ENCODE data around the gene TTLL11. TPM values are rescaled to one million over a fixed set of nuclear protein-coding genes. Genes with fewer than 3 reads are reported as not detected.

TTLL11 gene
- total and polyA plus RNA-seq, 3 experiments from 2014 or later, result 4.0 to 6.2 (median 4.5) TPM

DNA sequence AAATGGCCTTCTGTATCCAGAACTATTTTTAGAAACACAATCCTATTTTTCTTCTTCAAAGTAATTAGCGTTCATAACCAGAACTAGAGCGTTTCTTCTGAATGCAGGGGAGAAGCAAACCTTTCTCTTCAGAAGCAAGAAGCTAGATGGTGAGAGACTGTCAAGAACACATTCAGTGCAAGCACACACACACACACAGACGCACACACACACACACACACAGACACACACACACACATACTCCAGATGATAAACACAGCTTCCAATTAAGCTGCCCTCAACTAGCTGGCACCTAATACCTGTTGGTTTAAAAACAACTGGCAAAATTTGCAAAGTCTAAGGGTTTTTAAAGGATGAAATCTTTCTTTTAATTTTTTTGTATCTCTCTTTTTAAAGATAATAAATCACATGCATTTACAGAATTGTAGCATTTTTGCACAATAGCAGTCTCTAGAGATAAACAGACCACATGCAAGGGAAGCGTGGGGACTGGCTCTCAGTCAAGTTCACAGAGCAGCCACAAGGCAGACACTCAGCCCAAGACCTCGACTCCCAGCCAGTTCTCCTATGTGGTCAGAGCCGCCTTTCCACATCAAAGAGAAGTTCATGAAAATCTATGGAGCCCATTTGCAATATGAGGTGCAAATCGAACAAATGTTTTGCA, 138.5 kb downstream of the TTLL11 start:
- Mint-ChIP-seq H3K27ac (no peak overlapping the region), H3K36me3 (peaks cover 0 to 10% (median 0%) of the 10 kb centered on the region in 3 donors), H3K4me3 (no peak overlapping the region), H3K4me1 (no peaks in the 10 kb centered on the region), H3K27me3 (peaks cover 0 to 2% of the 10 kb centered on the region in 2 donors), H3K9me3 (no peaks in the 10 kb centered on the region)
- Histone ChIP-seq H3K36me3 (ENCODE audit: insufficient read depth, low read length) (no peaks in the 10 kb centered on the region), H3K27me3 (ENCODE audit: insufficient read depth, low read length, poor library complexity, severe bottlenecking) (no peaks in the 10 kb centered on the region), H3K9me3 (ENCODE audit: low read length) (no peaks in the 10 kb centered on the region), H3K27ac (ENCODE audit: low read depth, low read length) (no peak overlapping the region), H3K4me3 (ENCODE audit: low read length) (no peak overlapping the region), H3K4me1 (ENCODE audit: insufficient read depth, low read length) (no peaks in the 10 kb centered on the region)
- CTCF ChIA-PET, result no interaction called here
- DNase-seq, result no peak
- POLR2A ChIA-PET, result no interaction called here

- H3K27me3 Mint-ChIP-seq, result peaks cover 0 to 2% of the 10 kb centered on the region in 2 donors
- Histone ChIP-seq H3K36me3 (ENCODE audit: insufficient read depth, low read length) (no peaks in the 10 kb centered on the region), H3K4me1 (ENCODE audit: insufficient read depth, low read length) (no peaks in the 10 kb centered on the region), H3K9me3 (ENCODE audit: low read length) (no peaks in the 10 kb centered on the region), H3K4me3 (ENCODE audit: low read length) (no peak overlapping the region), H3K27me3 (ENCODE audit: insufficient read depth, low read length, poor library complexity, severe bottlenecking) (no peaks in the 10 kb centered on the region), H3K27ac (ENCODE audit: low read depth, low read length) (no peak overlapping the region)
- no peak overlapping the region for H3K27ac Mint-ChIP-seq
- DNase-seq, result no peak
- H3K4me3 Mint-ChIP-seq, result no peak overlapping the region
- no peaks in the 10 kb centered on the region for H3K9me3 Mint-ChIP-seq
- ChIA-PET CTCF (no interaction called here), POLR2A (no interaction called here)
- no peaks in the 10 kb centered on the region for H3K4me1 Mint-ChIP-seq
- peaks cover 0 to 10% (median 0%) of the 10 kb centered on the region in 3 donors for H3K36me3 Mint-ChIP-seq
Observed at GRCh38 chr9:121952611-121953010, 140.5 kb downstream of the TTLL11 start.

DNA sequence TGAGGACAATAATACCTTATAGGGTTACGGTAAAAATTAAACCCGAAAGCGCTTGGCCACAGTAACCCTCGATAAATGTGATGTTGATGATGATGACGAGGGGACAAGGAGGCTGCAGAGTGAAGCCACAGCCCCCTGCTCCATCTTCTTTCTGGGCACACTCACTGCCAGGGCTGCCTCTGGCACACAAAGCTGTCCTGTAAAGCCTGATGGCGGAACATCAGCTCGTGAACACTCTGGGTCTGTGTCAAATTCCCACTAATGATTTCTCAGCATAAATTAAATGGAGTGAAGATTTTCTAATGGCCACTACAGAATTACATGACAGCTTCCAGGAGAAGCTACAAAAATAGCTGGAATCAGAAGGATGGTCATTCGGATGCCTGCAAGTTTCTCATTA, 142.2 kb downstream of the TTLL11 start:
- H3K27ac Mint-ChIP-seq, result no peak overlapping the region
- Histone ChIP-seq H3K36me3 (ENCODE audit: insufficient read depth, low read length) (no peaks in the 10 kb centered on the region), H3K9me3 (ENCODE audit: low read length) (no peaks in the 10 kb centered on the region), H3K27me3 (ENCODE audit: insufficient read depth, low read length, poor library complexity, severe bottlenecking) (no peaks in the 10 kb centered on the region), H3K4me1 (ENCODE audit: insufficient read depth, low read length) (no peaks in the 10 kb centered on the region), H3K27ac (ENCODE audit: low read depth, low read length) (no peak overlapping the region), H3K4me3 (ENCODE audit: low read length) (no peak overlapping the region)
- H3K4me3 Mint-ChIP-seq, result no peak overlapping the region
- POLR2A ChIA-PET, result no interaction called here
- H3K4me1 Mint-ChIP-seq, result no peaks in the 10 kb centered on the region
- peaks cover 0 to 10% (median 0%) of the 10 kb centered on the region in 3 donors for H3K36me3 Mint-ChIP-seq
- peaks cover 0 to 2% of the 10 kb centered on the region in 2 donors for H3K27me3 Mint-ChIP-seq
- no peak for DNase-seq
- CTCF ChIA-PET, result no interaction called here
- no peaks in the 10 kb centered on the region for H3K9me3 Mint-ChIP-seq

- H3K27ac Mint-ChIP-seq, result no peak overlapping the region
- no peaks in the 10 kb centered on the region for H3K4me1 Mint-ChIP-seq
- Histone ChIP-seq H3K4me1 (ENCODE audit: insufficient read depth, low read length) (no peaks in the 10 kb centered on the region), H3K27ac (ENCODE audit: low read depth, low read length) (no peak overlapping the region), H3K4me3 (ENCODE audit: low read length) (no peak overlapping the region), H3K9me3 (ENCODE audit: low read length) (no peaks in the 10 kb centered on the region), H3K36me3 (ENCODE audit: insufficient read depth, low read length) (no peaks in the 10 kb centered on the region), H3K27me3 (ENCODE audit: insufficient read depth, low read length, poor library complexity, severe bottlenecking) (no peaks in the 10 kb centered on the region)
- DNase-seq, result no peak
- ChIA-PET POLR2A (no interaction called here), CTCF (no interaction called here)
- no peak overlapping the region for H3K4me3 Mint-ChIP-seq
- H3K9me3 Mint-ChIP-seq, result no peaks in the 10 kb centered on the region
- H3K27me3 Mint-ChIP-seq, result peaks cover 0 to 2% of the 10 kb centered on the region in 2 donors
- H3K36me3 Mint-ChIP-seq, result peaks cover 0 to 10% (median 0%) of the 10 kb centered on the region in 3 donors
Observed at GRCh38 chr9:121950441-121950840, 142.7 kb downstream of the TTLL11 start.

DNA sequence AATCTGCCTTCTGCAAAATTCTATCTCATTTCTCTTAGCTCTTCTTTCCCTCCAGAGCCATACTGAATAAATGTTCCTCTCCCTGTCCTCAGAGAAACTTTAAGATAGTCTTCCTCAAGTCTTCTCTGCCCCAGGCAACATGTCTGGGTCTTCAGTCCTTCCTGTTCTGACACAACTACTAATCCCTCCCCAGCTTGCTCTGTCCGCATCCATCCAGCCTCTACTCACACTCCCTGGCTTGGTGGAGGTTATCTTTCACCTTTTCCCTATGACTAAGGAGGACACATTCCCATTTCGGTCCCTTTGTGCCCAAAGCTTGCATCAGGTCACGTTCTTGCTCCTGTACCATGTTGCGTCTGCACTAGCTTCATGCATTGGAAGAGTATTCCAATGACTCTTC, 143.3 kb downstream of the TTLL11 start:
- ChIA-PET CTCF (no interaction called here), POLR2A (no interaction called here)
- H3K36me3 ChIP-seq (ENCODE audit: insufficient read depth, low read length), result no peaks in the 10 kb centered on the region
- H3K27ac ChIP-seq (ENCODE audit: low read depth, low read length), result no peak overlapping the region
- no peak overlapping the region for H3K27ac Mint-ChIP-seq
- no peaks in the 10 kb centered on the region for H3K4me1 Mint-ChIP-seq
- H3K9me3 ChIP-seq (ENCODE audit: low read length), result no peaks in the 10 kb centered on the region
- H3K36me3 Mint-ChIP-seq, result peaks cover 0 to 10% (median 0%) of the 10 kb centered on the region in 3 donors
- peaks cover 0 to 2% of the 10 kb centered on the region in 2 donors for H3K27me3 Mint-ChIP-seq
- DNase-seq, result no peak
- H3K4me3 ChIP-seq (ENCODE audit: low read length), result no peak overlapping the region
- H3K9me3 Mint-ChIP-seq, result no peaks in the 10 kb centered on the region
- H3K4me1 ChIP-seq (ENCODE audit: insufficient read depth, low read length), result no peaks in the 10 kb centered on the region
- no peaks in the 10 kb centered on the region for H3K27me3 ChIP-seq (ENCODE audit: insufficient read depth, low read length, poor library complexity, severe bottlenecking)
- peak overlapping the region in 1 of 7 donors; percentile 13 for H3K4me3 Mint-ChIP-seq

DNA sequence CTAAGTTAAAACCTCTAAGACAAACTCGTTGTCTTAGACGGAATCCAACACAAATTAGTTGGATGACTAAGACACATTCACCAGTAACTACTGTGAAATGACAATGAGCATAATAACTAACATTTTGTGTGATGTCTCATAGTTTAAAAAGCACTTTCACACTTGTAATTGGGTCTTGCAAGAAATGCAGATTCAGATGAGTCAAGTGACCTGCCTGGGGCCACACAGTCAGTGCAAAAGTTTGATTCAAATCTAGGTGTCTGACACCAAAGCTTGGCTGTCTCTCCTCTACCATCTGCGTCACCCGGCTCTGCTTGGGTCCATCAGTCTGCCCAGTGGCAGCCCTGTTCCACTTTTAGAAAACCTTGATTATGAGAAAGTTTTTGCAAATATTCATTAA, 143.7 kb downstream of the TTLL11 start:
- Histone ChIP-seq H3K27ac (ENCODE audit: low read depth, low read length) (no peak overlapping the region), H3K9me3 (ENCODE audit: low read length) (no peaks in the 10 kb centered on the region), H3K27me3 (ENCODE audit: insufficient read depth, low read length, poor library complexity, severe bottlenecking) (no peaks in the 10 kb centered on the region), H3K4me3 (ENCODE audit: low read length) (no peak overlapping the region), H3K36me3 (ENCODE audit: insufficient read depth, low read length) (no peaks in the 10 kb centered on the region), H3K4me1 (ENCODE audit: insufficient read depth, low read length) (no peaks in the 10 kb centered on the region)
- H3K27ac Mint-ChIP-seq, result no peak overlapping the region
- H3K4me1 Mint-ChIP-seq, result no peaks in the 10 kb centered on the region
- H3K36me3 Mint-ChIP-seq, result peaks cover 0 to 10% (median 0%) of the 10 kb centered on the region in 3 donors
- H3K27me3 Mint-ChIP-seq, result peaks cover 0 to 2% of the 10 kb centered on the region in 2 donors
- DNase-seq, result no peak
- ChIA-PET POLR2A (no interaction called here), CTCF (no interaction called here)
- no peaks in the 10 kb centered on the region for H3K9me3 Mint-ChIP-seq
- H3K4me3 Mint-ChIP-seq, result no peak overlapping the region

GRCh38 chr9:121947775-121948174, 145.3 kb downstream of the TTLL11 start:
- ChIA-PET POLR2A (no interaction called here), CTCF (no interaction called here)
- Histone ChIP-seq H3K27me3 (ENCODE audit: insufficient read depth, low read length, poor library complexity, severe bottlenecking) (no peaks in the 10 kb centered on the region), H3K4me1 (ENCODE audit: insufficient read depth, low read length) (no peaks in the 10 kb centered on the region), H3K9me3 (ENCODE audit: low read length) (no peaks in the 10 kb centered on the region), H3K4me3 (ENCODE audit: low read length) (no peak overlapping the region), H3K27ac (ENCODE audit: low read depth, low read length) (no peak overlapping the region), H3K36me3 (ENCODE audit: insufficient read depth, low read length) (no peaks in the 10 kb centered on the region)
- no peaks in the 10 kb centered on the region for H3K4me1 Mint-ChIP-seq
- H3K4me3 Mint-ChIP-seq, result no peak overlapping the region
- H3K27ac Mint-ChIP-seq, result no peak overlapping the region
- no peak for DNase-seq
- H3K9me3 Mint-ChIP-seq, result no peaks in the 10 kb centered on the region
- peaks cover 0 to 7% (median 3%) of the 10 kb centered on the region in 3 donors for H3K36me3 Mint-ChIP-seq
- H3K27me3 Mint-ChIP-seq, result peaks cover 0 to 2% of the 10 kb centered on the region in 2 donors

- H3K27me3 ChIP-seq (ENCODE audit: insufficient read depth, low read length, poor library complexity, severe bottlenecking), result no peaks in the 10 kb centered on the region
- Mint-ChIP-seq H3K9me3 (no peaks in the 10 kb centered on the region), H3K4me3 (no peak overlapping the region), H3K27me3 (no peaks in the 10 kb centered on the region), H3K36me3 (peaks cover 0 to 5% (median 3%) of the 10 kb centered on the region in 3 donors), H3K4me1 (no peaks in the 10 kb centered on the region), H3K27ac (no peak overlapping the region)
- H3K9me3 ChIP-seq (ENCODE audit: low read length), result no peaks in the 10 kb centered on the region
- no peak overlapping the region for H3K4me3 ChIP-seq (ENCODE audit: low read length)
- POLR2A ChIA-PET, result no interaction called here
- DNase-seq, result no peak
- no peaks in the 10 kb centered on the region for H3K4me1 ChIP-seq (ENCODE audit: insufficient read depth, low read length)
- H3K36me3 ChIP-seq (ENCODE audit: insufficient read depth, low read length), result no peaks in the 10 kb centered on the region
- no peak overlapping the region for H3K27ac ChIP-seq (ENCODE audit: low read depth, low read length)
- CTCF ChIA-PET, result no interaction called here
Observed at GRCh38 chr9:121946465-121946864, 146.6 kb downstream of the TTLL11 start.
